Stimulated activated CD8-positive, alpha-beta memory T cell treated with anti-CD3 and anti-CD28 coated beads, Interleukin-4, amount 100 ng/mL, for 1 hour (primary cell): ENCODE data around the gene MGLL.

Source experiments
- DNase-seq, 2 donors: peaks; one replicate each; pipeline ENCODE4 v3.0.0-alpha.2; 2020; ENCODE audit warnings: low read depth in 2 of 2, low spot score in 1 of 2

Gene MGLL

GRCh38 chr3:127822041-127822681 is at the start of gene MGLL:
Gene MGLL (minus strand): TSS chr3:127822515. CDS start chr3:127822318, 197 bp downstream.
- DNase-seq = no peak

GRCh38 chr3:127870156-127870555 is 47.8 kb upstream of the MGLL start:
- no peak for DNase-seq

GRCh38 chr3:127867986-127868385 is 45.7 kb upstream of the MGLL start:
- no peak for DNase-seq

- DNase-seq = no peak
These were observed 45.1 kb upstream of the MGLL start for GRCh38 chr3:127867412-127867811.

GRCh38 chr3:127865941-127866340 is 43.6 kb upstream of the MGLL start:
- no peak for DNase-seq

- no peak for DNase-seq
These were observed 37.9 kb upstream of the MGLL start for GRCh38 chr3:127860211-127860696.

- DNase-seq = no peak
These were observed 37.4 kb upstream of the MGLL start for GRCh38 chr3:127859730-127860129.

- no peak for DNase-seq
These were observed 36.6 kb upstream of the MGLL start for GRCh38 chr3:127858937-127859336.

- no peak for DNase-seq
These were observed 36.2 kb upstream of the MGLL start for GRCh38 chr3:127858521-127858920.

GRCh38 chr3:127857333-127857732 is 35.0 kb upstream of the MGLL start:
- no peak for DNase-seq

GRCh38 chr3:127856801-127857200 is 34.5 kb upstream of the MGLL start:
- no peak for DNase-seq

GRCh38 chr3:127855246-127855645 is 32.9 kb upstream of the MGLL start:
- no peak for DNase-seq

- DNase-seq = no peak
These were observed 31.4 kb upstream of the MGLL start for GRCh38 chr3:127853681-127854080.

- no peak for DNase-seq
These were observed 29.6 kb upstream of the MGLL start for GRCh38 chr3:127851899-127852298.

- DNase-seq = no peak
These were observed 27.1 kb upstream of the MGLL start for GRCh38 chr3:127849368-127849767.

- no peak for DNase-seq
These were observed 26.1 kb upstream of the MGLL start for GRCh38 chr3:127848131-127849129.

GRCh38 chr3:127847236-127847720 is 25.0 kb upstream of the MGLL start:
- DNase-seq = no peak

- DNase-seq = no peak
These were observed 24.3 kb upstream of the MGLL start for GRCh38 chr3:127846576-127846975.

- no peak for DNase-seq
These were observed 22.1 kb upstream of the MGLL start for GRCh38 chr3:127844326-127844942.

GRCh38 chr3:127840671-127841070 is 18.4 kb upstream of the MGLL start:
- no peak for DNase-seq

- no peak for DNase-seq
These were observed 16.8 kb upstream of the MGLL start for GRCh38 chr3:127839099-127839498.
